HL-60 (cell line): ENCODE data around the gene MFRP.

ENCODE experiments used
- DNase-seq, 2 experiments: peaks; one replicate each; pipeline ENCODE4 v3.0.0-alpha.2; 2010 to 2020; ENCODE audit warnings: low read depth in 1 of 2, low spot score in 1 of 2
- H3K27ac ChIP-seq: fragments of 250-450 bp; sonication (Bioruptor Pico); replicated peaks from 2 replicates; pipeline ENCODE4 v1.5.1; 2020; ENCODE audit warnings: mild to moderate bottlenecking, moderate library complexity
- H3K27me3 ChIP-seq: fragments of 250-450 bp; sonication (Bioruptor Pico); 2 replicates; pipeline ENCODE4 v1.5.1; 2021; ENCODE audit warnings: mild to moderate bottlenecking, moderate library complexity; ENCODE audit not compliant: insufficient read depth, poor library complexity, severe bottlenecking
- H3K4me3 ChIP-seq: replicated peaks from 2 replicates; pipeline ENCODE4 v1.5.1; 2011; ENCODE audit warnings: mild to moderate bottlenecking, control low read depth, low read length; ENCODE audit not compliant: insufficient read depth
- GABPA ChIP-seq: IDR thresholded peaks from 2 replicates; pipeline ENCODE4 v1.6.1; 2012; ENCODE audit warnings: low read depth
- POLR2AphosphoS5 ChIP-seq: IDR thresholded peaks from 2 replicates; pipeline ENCODE4 v1.6.1; 2012; ENCODE audit warnings: low read depth
- SPI1 ChIP-seq: IDR thresholded peaks from 2 replicates; pipeline ENCODE4 v1.6.1; 2012; ENCODE audit warnings: low read depth, mild to moderate bottlenecking, borderline replicate concordance
- TF ChIP-seq, protein P1 (sequence below): IDR thresholded peaks from 2 replicates; pipeline ENCODE4 v1.6.1; 2012; ENCODE audit warnings: low read depth; ENCODE audit not compliant: insufficient replicate concordance
- TF ChIP-seq, protein P2 (sequence below): IDR thresholded peaks from one replicate; pipeline ENCODE4 v1.5.1; 2011; ENCODE audit warnings: low read length, control low read depth, inconsistent platforms; ENCODE audit not compliant: insufficient read depth

The MFRP gene

DNA sequence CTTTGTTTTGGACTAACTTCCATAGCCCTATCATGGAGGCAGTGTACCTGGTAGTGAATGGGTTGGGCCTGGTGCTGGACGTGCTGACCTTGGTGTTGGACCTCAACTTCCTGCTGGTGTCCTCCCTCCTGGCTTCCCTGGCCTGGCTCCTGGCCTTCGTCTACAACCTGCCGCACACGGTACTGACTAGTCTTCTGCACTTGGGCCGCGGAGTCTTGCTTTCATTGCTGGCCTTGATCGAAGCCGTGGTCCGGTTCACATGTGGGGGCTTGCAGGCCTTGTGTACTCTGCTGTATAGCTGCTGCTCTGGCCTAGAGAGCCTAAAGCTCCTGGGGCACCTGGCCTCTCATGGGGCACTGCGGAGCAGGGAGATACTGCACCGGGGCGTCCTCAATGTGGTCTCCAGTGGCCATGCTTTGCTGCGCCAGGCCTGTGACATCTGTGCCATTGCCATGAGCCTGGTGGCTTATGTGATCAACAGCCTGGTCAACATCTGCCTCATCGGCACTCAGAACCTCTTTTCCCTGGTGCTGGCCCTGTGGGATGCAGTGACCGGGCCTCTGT lies 11.3 kb downstream of the MFRP start:
- TF ChIP-seq, protein P1, sequence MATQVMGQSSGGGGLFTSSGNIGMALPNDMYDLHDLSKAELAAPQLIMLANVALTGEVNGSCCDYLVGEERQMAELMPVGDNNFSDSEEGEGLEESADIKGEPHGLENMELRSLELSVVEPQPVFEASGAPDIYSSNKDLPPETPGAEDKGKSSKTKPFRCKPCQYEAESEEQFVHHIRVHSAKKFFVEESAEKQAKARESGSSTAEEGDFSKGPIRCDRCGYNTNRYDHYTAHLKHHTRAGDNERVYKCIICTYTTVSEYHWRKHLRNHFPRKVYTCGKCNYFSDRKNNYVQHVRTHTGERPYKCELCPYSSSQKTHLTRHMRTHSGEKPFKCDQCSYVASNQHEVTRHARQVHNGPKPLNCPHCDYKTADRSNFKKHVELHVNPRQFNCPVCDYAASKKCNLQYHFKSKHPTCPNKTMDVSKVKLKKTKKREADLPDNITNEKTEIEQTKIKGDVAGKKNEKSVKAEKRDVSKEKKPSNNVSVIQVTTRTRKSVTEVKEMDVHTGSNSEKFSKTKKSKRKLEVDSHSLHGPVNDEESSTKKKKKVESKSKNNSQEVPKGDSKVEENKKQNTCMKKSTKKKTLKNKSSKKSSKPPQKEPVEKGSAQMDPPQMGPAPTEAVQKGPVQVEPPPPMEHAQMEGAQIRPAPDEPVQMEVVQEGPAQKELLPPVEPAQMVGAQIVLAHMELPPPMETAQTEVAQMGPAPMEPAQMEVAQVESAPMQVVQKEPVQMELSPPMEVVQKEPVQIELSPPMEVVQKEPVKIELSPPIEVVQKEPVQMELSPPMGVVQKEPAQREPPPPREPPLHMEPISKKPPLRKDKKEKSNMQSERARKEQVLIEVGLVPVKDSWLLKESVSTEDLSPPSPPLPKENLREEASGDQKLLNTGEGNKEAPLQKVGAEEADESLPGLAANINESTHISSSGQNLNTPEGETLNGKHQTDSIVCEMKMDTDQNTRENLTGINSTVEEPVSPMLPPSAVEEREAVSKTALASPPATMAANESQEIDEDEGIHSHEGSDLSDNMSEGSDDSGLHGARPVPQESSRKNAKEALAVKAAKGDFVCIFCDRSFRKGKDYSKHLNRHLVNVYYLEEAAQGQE, result no peak
- TF ChIP-seq, protein P2, sequence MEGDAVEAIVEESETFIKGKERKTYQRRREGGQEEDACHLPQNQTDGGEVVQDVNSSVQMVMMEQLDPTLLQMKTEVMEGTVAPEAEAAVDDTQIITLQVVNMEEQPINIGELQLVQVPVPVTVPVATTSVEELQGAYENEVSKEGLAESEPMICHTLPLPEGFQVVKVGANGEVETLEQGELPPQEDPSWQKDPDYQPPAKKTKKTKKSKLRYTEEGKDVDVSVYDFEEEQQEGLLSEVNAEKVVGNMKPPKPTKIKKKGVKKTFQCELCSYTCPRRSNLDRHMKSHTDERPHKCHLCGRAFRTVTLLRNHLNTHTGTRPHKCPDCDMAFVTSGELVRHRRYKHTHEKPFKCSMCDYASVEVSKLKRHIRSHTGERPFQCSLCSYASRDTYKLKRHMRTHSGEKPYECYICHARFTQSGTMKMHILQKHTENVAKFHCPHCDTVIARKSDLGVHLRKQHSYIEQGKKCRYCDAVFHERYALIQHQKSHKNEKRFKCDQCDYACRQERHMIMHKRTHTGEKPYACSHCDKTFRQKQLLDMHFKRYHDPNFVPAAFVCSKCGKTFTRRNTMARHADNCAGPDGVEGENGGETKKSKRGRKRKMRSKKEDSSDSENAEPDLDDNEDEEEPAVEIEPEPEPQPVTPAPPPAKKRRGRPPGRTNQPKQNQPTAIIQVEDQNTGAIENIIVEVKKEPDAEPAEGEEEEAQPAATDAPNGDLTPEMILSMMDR, result no peak
- no peak for TF ChIP-seq GABPA
- TF ChIP-seq SPI1, result no peak
- TF ChIP-seq POLR2AphosphoS5, result no peak
- Histone ChIP-seq H3K27ac (peak overlapping the region; percentile 82; the same call in 1 of the 2 replicates), H3K27me3 (peaks cover 3% of the 10 kb centered on the region), H3K4me3 (peak overlapping the region; percentile 92)
- no peak for DNase-seq

DNA sequence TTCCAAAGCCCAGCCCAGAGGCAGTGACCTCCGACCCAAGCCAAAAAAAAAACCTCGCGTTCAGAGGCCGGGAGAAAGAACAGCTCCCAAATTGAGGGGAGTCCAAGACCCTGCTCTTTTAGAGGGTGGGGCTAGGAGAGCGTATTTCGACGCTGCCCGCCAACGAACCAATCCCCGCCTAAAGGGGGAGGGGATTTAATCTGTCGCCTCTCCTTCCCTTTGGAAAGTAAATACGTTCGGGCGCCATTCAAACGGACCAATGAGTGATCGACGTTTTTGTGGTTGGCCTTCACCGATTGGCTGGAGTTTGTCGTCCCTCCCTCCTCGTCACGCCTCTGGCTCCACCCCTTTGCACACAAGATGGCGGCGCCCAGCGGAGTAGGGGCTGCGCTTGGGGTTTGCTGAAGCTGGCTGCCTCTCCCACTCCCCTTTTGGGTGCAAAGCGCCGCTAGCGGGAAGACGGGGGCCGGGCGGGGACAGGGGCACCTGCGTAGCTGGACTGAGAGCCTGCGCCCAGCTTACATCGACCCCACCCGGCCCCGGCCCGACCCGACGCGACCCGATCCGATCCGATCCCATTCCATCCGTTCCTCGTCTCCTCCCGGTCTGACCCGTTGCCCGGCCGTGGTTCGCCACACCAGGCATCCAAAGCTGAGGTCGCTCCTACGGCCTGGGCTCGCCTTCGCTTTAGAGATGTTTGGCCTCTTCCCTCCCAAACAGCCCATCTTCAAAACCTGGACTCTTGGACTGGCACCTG lies 12.2 kb downstream of the MFRP start, which contains the start of gene RNF26:
RNF26 (plus strand) TSS at position 354 of the 757 bp plus-strand sequence. CDS start 596 bp downstream, outside the sequence.
- Histone ChIP-seq H3K4me3 (peak within 1 kb of the TSS; percentile 92), H3K27ac (peak within 1 kb of the TSS; percentile 82), H3K27me3 (no peaks in the 10 kb centered on the region)
- peak; percentile 95 to 98 for DNase-seq
- TF ChIP-seq GABPA (no peak), POLR2AphosphoS5 (peak; percentile 81; the same call in 1 of the 2 replicates), SPI1 (no peak)
- TF ChIP-seq, protein P1, result peak; percentile 3
- TF ChIP-seq, protein P2, result no peak

DNA sequence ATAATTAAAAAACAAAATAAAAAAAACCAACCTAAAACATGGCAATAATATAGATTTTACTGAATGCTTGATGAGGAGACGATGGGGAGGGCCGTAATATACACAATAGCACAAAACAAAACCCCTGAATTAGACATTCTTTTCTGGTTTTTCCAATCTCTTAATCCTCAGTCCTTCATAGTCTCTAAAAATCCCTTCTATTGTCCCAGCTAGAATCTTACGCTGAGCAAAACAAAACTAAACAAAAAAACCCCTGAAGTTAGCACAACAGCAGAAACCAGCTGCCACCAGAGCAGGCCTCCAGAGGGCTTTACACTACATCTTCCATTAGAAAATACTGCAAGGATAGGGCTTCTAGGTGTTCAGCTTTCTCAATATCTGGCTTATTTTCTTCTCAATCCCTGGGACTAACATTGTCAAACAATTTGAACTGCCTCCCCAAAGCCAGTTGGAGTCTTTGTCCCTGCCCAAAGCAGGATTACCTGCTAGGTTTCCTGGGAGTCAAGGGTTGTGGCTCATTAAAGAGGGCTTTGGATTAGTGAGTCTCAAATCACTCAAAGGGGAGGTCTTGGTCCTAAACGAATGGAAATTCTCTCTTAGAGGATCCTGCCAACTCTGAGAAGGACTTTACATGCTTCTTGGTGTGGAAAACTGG lies 14.3 kb downstream of the MFRP start:
- Histone ChIP-seq H3K4me3 (no peak overlapping the region), H3K27me3 (no peaks in the 10 kb centered on the region), H3K27ac (no peak overlapping the region)
- DNase-seq, result no peak
- TF ChIP-seq SPI1 (no peak), POLR2AphosphoS5 (no peak), GABPA (no peak)
- TF ChIP-seq, protein P1, result no peak
- TF ChIP-seq, protein P2, result no peak
